Measurements from ENCODE around the gene TNNT2. TPM values are rescaled to one million over a fixed set of nuclear protein-coding genes. Genes with fewer than 3 reads are reported as not detected.

TNNT2 gene
- total and polyA plus RNA-seq, 2 of the 4 experiments (the other 2 are of a cell fraction) = 0.18 to 1.2 TPM

GRCh38 chr1:201370500-201370899, 7.0 kb downstream of the TNNT2 start:
- no peak for DNase-seq

More at GRCh38 chr1:201370500-201370899, 7.0 kb downstream of the TNNT2 start:
- Histone ChIP-seq H2AK9ac (replicated peaks; ENCODE audit: low read depth, low read length, poor library complexity) (no peak overlapping the region), H3K18ac (ENCODE audit: low read depth, low read length) (no peak overlapping the region), H4K8ac (ENCODE audit: low read depth in 2 of 2, low read length in 2 of 2) (no peak overlapping the region), H2AFZ (replicated peaks; ENCODE audit: low read length, poor library complexity) (no peak overlapping the region), H3K9me3 (ENCODE audit: control insufficient read depth, insufficient read depth, low read length) (no peaks in the 10 kb centered on the region; the same call in 1 of the 2 replicates), H2BK5ac (ENCODE audit: low read depth, low read length, poor library complexity, severe bottlenecking) (no peak overlapping the region), H3K27me3 (ENCODE audit: control insufficient read depth, insufficient read depth, low read length) (peaks cover 95% of the 10 kb centered on the region), H3K23ac (ENCODE audit: low read depth, low read length) (no peak overlapping the region), H2BK20ac (ENCODE audit: low read depth, low read length) (no peak overlapping the region), H3K4ac (ENCODE audit: low read depth, low read length) (no peak overlapping the region), H3K4me1 (ENCODE audit: control insufficient read depth, insufficient read depth, low read length) (no peaks in the 10 kb centered on the region), H3K14ac (replicated peaks; ENCODE audit: low read depth, low read length) (no peak overlapping the region), H3K9ac (ENCODE audit: low read depth, low read length) (no peak overlapping the region), H4K5ac (ENCODE audit: low read depth, low read length) (no peak overlapping the region), H2AK5ac (ENCODE audit: low read depth, low read length) (no peak overlapping the region), H3K4me3 (ENCODE audit: insufficient read depth, low read depth, low read length) (no peak overlapping the region), H3K27ac (ENCODE audit: insufficient read depth, low read length) (no peak overlapping the region), H2BK15ac (ENCODE audit: low read depth, low read length) (no peak overlapping the region), H4K91ac (ENCODE audit: insufficient read depth, low read depth, low read length) (no peak overlapping the region), H3K56ac (ENCODE audit: extremely low read depth, insufficient read depth, low read length) (no peak overlapping the region), H4K20me1 (ENCODE audit: insufficient read depth, low read length) (no peaks in the 10 kb centered on the region), H3K4me2 (ENCODE audit: low read depth, low read length) (no peak overlapping the region), H2BK120ac (ENCODE audit: low read depth, low read length) (no peak overlapping the region), H3K9me1 (ENCODE audit: insufficient read depth, low read length) (no peaks in the 10 kb centered on the region; the same call in 1 of the 2 replicates), H3K79me1 (ENCODE audit: low read depth in 1 of 2, low read length in 2 of 2) (no peaks in the 10 kb centered on the region), H3K36me3 (ENCODE audit: control insufficient read depth, insufficient read depth, low read length) (no peaks in the 10 kb centered on the region)
- TF ChIP-seq BHLHE40 (IDR thresholded peaks at IDR 0.05; ENCODE audit: low read depth, low read length) (no peak), RFX5 (IDR thresholded peaks at IDR 0.05; ENCODE audit: low read depth, low read length) (no peak), RAD21 (IDR thresholded peaks at IDR 0.05; ENCODE audit: low read length) (no peak), RCOR1 (IDR thresholded peaks at IDR 0.05; ENCODE audit: insufficient replicate concordance, low read length) (no peak), CTCF (conservative IDR thresholded peaks at IDR 0.05; ENCODE audit: low read depth, low read length) (no peak), POLR2A (IDR thresholded peaks at IDR 0.05; ENCODE audit: low read depth, low read length) (no peak), USF2 (IDR thresholded peaks at IDR 0.05; ENCODE audit: low read depth, low read length) (no peak), CHD1 (IDR thresholded peaks at IDR 0.05; ENCODE audit: low read depth, low read length) (no peak), FOS (IDR thresholded peaks at IDR 0.05; ENCODE audit: low read depth, low read length) (no peak), MAFK (IDR thresholded peaks at IDR 0.05; ENCODE audit: low read depth, low read length) (no peak), NFE2L2 (IDR thresholded peaks at IDR 0.05; ENCODE audit: low read depth, low read length) (no peak), MAZ (IDR thresholded peaks at IDR 0.05; ENCODE audit: borderline replicate concordance, low read depth, low read length) (no peak), CEBPB (IDR thresholded peaks at IDR 0.05; ENCODE audit: low read depth, low read length) (no peak), ELK1 (IDR thresholded peaks at IDR 0.05; ENCODE audit: borderline replicate concordance, low read depth, low read length) (no peak), MXI1 (IDR thresholded peaks at IDR 0.05; ENCODE audit: borderline replicate concordance, low read depth, low read length) (no peak)
- no TSS peak for BruUV-seq (replicated peaks)
- in situ Hi-C loops (cut with MboI; ENCODE audit: low sequenced_read_pairs) (no loop called here), dilution Hi-C loops (cut with HindIII; ENCODE audit: low sequenced_read_pairs, unreplicated experiment) (no loop called here), intact Hi-C loops (cut with micrococcal nuclease) (no loop called here)
- no peak for ATAC-seq (ENCODE audit: low read depth)
- ChIA-PET POLR2A (ENCODE audit: unreplicated experiment) (no interaction called here), CTCF (no interaction called here)
- WGBS, 2 experiments (ENCODE audit: extremely low coverage in 2 of 2, insufficient read length in 1 of 2) = 40% methylated on average over 2 of the region's 3 CpGs; no CpG with 5 or more reads in 1 of the 2 experiments

Measured in IMR-90 (cell line).